Measurements from ENCODE around the gene USP7. TPM values are rescaled to one million over a fixed set of nuclear protein-coding genes. Genes with fewer than 3 reads are reported as not detected.

Gene USP7
- total RNA-seq, 1 donor from 2014 or later = 96.9 TPM

DNA sequence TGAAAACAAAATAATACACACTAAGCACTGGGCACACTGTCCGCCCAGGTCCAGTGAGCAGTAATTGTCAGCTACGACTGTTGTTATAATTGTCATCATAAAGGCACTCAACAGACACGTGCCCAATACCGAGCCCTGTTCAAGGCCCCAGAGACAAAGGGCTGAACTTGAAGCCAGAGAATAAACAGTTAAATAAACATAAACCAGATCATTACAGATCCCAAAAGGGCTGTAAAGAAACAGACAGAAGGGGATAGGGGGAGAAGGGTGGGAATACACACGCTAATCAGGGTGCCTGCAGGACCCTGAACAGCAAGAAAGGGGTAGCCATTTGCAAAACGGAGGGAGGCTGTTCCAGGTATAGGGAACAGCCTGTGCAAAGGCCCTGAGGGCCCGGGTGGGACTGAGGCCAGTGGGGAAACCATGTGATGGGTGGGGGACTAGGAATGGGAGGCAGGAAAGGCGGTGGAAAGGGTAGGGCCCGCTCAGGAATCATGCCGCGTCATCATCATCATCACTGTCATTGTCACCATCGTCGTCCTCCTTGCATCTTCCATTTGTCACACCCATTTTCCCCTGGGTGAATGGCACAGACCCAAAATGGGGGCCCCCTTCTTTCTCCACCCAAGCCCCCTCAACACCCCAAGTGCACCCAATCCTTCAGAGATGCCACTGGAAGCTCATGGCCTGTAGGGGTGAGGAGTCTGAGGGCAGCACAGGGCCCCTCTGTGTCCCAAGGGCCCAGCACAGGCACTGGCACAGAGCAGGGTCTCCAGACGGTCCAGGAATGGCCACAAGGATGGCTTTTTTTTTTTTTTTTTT, 101.2 kb downstream of the USP7 start:
- H3K9me3 Mint-ChIP-seq (ENCODE audit: unreplicated experiment) = peaks cover 3% of the 10 kb centered on the region
- no peak overlapping the region for H3K4me3 ChIP-seq (ENCODE audit: insufficient read depth, low read depth, low read length)
- H3K9ac ChIP-seq (ENCODE audit: low read length) = no peak overlapping the region
- no peak overlapping the region for H3K4me2 ChIP-seq (ENCODE audit: low read length)
- H3K79me2 ChIP-seq (ENCODE audit: insufficient read depth, low read length) = peaks cover 67% of the 10 kb centered on the region
- peaks cover 4% of the 10 kb centered on the region for H3K36me3 ChIP-seq (ENCODE audit: insufficient read depth, low read length)
- FAIRE-seq (no peak), DNase-seq (ENCODE audit: low read depth) (no peak)
- H3K4me3 Mint-ChIP-seq (ENCODE audit: unreplicated experiment) = no peak overlapping the region
- peaks cover 93% of the 10 kb centered on the region for H4K20me1 ChIP-seq (ENCODE audit: insufficient read depth, low read length)
- no peak overlapping the region for H2AFZ ChIP-seq (ENCODE audit: low read depth, low read length)
- peaks cover 10% of the 10 kb centered on the region for H3K36me3 Mint-ChIP-seq (ENCODE audit: low read depth, unreplicated experiment)
- no peak overlapping the region for H3K27ac ChIP-seq (ENCODE audit: low read depth, low read length)
- H3K27me3 Mint-ChIP-seq (ENCODE audit: low read depth, unreplicated experiment) = no peaks in the 10 kb centered on the region
- no peak for TF ChIP-seq CTCF (IDR thresholded peaks at IDR 0.05; ENCODE audit: insufficient read depth, low read depth, low read length)
- no peak for TF ChIP-seq EZH2 (IDR thresholded peaks at IDR 0.05; ENCODE audit: insufficient read depth, low read length)
- peaks cover 40% of the 10 kb centered on the region for H3K4me1 Mint-ChIP-seq (ENCODE audit: low read depth, unreplicated experiment)
- no peaks in the 10 kb centered on the region for H3K9me3 ChIP-seq (ENCODE audit: insufficient read depth, low read depth, low read length)
- no peaks in the 10 kb centered on the region for H3K27me3 ChIP-seq (ENCODE audit: insufficient read depth, low read length)
- no peak overlapping the region for H3K27ac Mint-ChIP-seq (ENCODE audit: unreplicated experiment)
- H3K4me1 ChIP-seq (ENCODE audit: insufficient read depth, low read length) = peaks cover 30% of the 10 kb centered on the region

GRCh38 chr16:8861563-8862308, 102.0 kb downstream of the USP7 start:
- no peak overlapping the region for H3K27ac ChIP-seq (ENCODE audit: low read depth, low read length)

More at GRCh38 chr16:8861563-8862308, 102.0 kb downstream of the USP7 start:
- Mint-ChIP-seq H3K4me3 (ENCODE audit: unreplicated experiment) (no peak overlapping the region), H3K9me3 (ENCODE audit: unreplicated experiment) (peaks cover 3% of the 10 kb centered on the region), H3K27me3 (ENCODE audit: low read depth, unreplicated experiment) (no peaks in the 10 kb centered on the region), H3K36me3 (ENCODE audit: low read depth, unreplicated experiment) (peaks cover 10% of the 10 kb centered on the region), H3K27ac (ENCODE audit: unreplicated experiment) (no peak overlapping the region), H3K4me1 (ENCODE audit: low read depth, unreplicated experiment) (peaks cover 38% of the 10 kb centered on the region)
- DNase-seq (ENCODE audit: low read depth) (no peak), FAIRE-seq (no peak)
- Histone ChIP-seq H3K36me3 (ENCODE audit: insufficient read depth, low read length) (peaks cover 4% of the 10 kb centered on the region), H3K4me1 (ENCODE audit: insufficient read depth, low read length) (peaks cover 22% of the 10 kb centered on the region), H3K79me2 (ENCODE audit: insufficient read depth, low read length) (peaks cover 59% of the 10 kb centered on the region), H4K20me1 (ENCODE audit: insufficient read depth, low read length) (peaks cover 89% of the 10 kb centered on the region), H3K9ac (ENCODE audit: low read length) (no peak overlapping the region), H3K4me3 (ENCODE audit: insufficient read depth, low read depth, low read length) (no peak overlapping the region), H3K4me2 (ENCODE audit: low read length) (no peak overlapping the region), H2AFZ (ENCODE audit: low read depth, low read length) (no peak overlapping the region), H3K27me3 (ENCODE audit: insufficient read depth, low read length) (no peaks in the 10 kb centered on the region), H3K9me3 (ENCODE audit: insufficient read depth, low read depth, low read length) (no peaks in the 10 kb centered on the region)
- no peak for TF ChIP-seq CTCF (IDR thresholded peaks at IDR 0.05; ENCODE audit: insufficient read depth, low read depth, low read length)
- TF ChIP-seq EZH2 (IDR thresholded peaks at IDR 0.05; ENCODE audit: insufficient read depth, low read length) = no peak

Measured in astrocyte (in vitro differentiated cells and primary cell).